ENCODE data around the gene MUS81. TPM values are rescaled to one million over a fixed set of nuclear protein-coding genes. Genes with fewer than 3 reads are reported as not detected.

MUS81 gene
- total and polyA plus RNA-seq, 9 of the 15 experiments (the other 6 are each of a cell fraction or from before 2014, with no cell fraction given): 13.4 to 118 (median 53.7) TPM

- TF ChIP-seq MGA (IDR thresholded peaks at IDR 0.05) (no peak), MCM5 (IDR thresholded peaks at IDR 0.05; ENCODE audit: low read depth) (no peak), TEAD4 (IDR thresholded peaks at IDR 0.05; ENCODE audit: low read length) (no peak), TEAD4 (CRISPR knock-in tag; IDR thresholded peaks at IDR 0.05; ENCODE audit: borderline replicate concordance) (no peak), MEF2A (IDR thresholded peaks at IDR 0.05; ENCODE audit: control insufficient read depth, low read depth, low read length) (no peak), USF1 (CRISPR knock-in tag; IDR thresholded peaks at IDR 0.05) (peak; percentile 93)
Observed at GRCh38 chr11:65873318-65874156, 13.3 kb downstream of the MUS81 start (continued).
